ENCODE results near the gene MIA2. TPM values are rescaled to one million over a fixed set of nuclear protein-coding genes. Genes with fewer than 3 reads are reported as not detected.
"Not testable (repeated sequence)": the region's sequence is repeated elsewhere in the genome, so short reads cannot be mapped to it uniquely, and the experiment has no call there.

The MIA2 gene
- total RNA-seq, 1 donor from 2014 or later: 23.5 TPM

DNA sequence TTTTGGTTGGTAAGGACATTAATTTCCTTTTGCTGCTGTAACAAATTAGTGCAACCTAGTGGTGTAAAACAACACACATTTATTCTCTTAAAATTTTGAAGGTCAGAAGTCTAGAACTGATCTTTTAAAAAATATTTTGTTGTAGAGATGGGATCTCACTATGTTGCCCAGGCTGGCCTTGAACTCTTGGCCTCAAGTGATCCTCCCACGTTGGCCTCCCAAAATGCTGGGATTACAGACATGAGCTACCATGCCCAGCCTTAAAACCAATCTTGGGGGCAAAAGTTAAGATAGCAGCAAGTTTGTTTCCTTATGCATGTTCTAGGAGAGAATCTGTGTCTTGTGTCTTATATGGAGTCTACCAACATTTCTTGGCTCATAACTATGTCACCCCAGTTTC is 55.8 kb downstream of the MIA2 start:
- DNase-seq (ENCODE audit: extremely low spot score, unreplicated experiment): no peak
- Mint-ChIP-seq H3K4me1 (ENCODE audit: unreplicated experiment) (no peaks in the 10 kb centered on the region), H3K4me3 (no peak overlapping the region), H3K27ac (no peak overlapping the region), H3K9me3 (no peaks in the 10 kb centered on the region), H3K36me3 (peaks cover 13% of the 10 kb centered on the region), H3K27me3 (no peaks in the 10 kb centered on the region)
- TF ChIP-seq, protein P1, sequence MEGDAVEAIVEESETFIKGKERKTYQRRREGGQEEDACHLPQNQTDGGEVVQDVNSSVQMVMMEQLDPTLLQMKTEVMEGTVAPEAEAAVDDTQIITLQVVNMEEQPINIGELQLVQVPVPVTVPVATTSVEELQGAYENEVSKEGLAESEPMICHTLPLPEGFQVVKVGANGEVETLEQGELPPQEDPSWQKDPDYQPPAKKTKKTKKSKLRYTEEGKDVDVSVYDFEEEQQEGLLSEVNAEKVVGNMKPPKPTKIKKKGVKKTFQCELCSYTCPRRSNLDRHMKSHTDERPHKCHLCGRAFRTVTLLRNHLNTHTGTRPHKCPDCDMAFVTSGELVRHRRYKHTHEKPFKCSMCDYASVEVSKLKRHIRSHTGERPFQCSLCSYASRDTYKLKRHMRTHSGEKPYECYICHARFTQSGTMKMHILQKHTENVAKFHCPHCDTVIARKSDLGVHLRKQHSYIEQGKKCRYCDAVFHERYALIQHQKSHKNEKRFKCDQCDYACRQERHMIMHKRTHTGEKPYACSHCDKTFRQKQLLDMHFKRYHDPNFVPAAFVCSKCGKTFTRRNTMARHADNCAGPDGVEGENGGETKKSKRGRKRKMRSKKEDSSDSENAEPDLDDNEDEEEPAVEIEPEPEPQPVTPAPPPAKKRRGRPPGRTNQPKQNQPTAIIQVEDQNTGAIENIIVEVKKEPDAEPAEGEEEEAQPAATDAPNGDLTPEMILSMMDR (conservative IDR thresholded peaks at IDR 0.05): no peak

DNA sequence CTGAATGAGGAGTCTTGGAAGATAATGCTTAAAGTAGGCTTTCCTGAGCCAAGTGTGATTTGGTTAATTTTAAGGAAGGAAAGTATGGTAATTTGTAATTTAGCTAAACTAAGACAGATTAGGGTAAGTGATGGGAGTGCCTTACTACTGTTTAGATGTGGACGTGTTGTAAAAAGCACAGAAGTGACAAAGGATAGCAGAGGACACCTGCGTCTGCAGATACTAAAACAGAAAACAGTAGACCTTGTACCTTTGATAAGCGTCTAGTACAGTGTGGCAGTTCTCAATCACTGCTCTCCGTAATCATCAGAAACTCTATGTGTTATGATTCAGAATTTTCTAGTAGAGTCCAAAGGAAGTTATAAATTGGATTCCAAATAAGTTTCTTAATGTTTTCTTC is 58.0 kb downstream of the MIA2 start:
- no peaks in the 10 kb centered on the region for H3K4me1 Mint-ChIP-seq (ENCODE audit: unreplicated experiment)
- no peaks in the 10 kb centered on the region for H3K9me3 Mint-ChIP-seq
- H3K27me3 Mint-ChIP-seq: no peaks in the 10 kb centered on the region
- TF ChIP-seq, protein P1 (conservative IDR thresholded peaks at IDR 0.05): no peak
- H3K36me3 Mint-ChIP-seq: peaks cover 16% of the 10 kb centered on the region
- H3K4me3 Mint-ChIP-seq: no peak overlapping the region
- no peak for DNase-seq (ENCODE audit: extremely low spot score, unreplicated experiment)
- H3K27ac Mint-ChIP-seq: no peak overlapping the region

DNA sequence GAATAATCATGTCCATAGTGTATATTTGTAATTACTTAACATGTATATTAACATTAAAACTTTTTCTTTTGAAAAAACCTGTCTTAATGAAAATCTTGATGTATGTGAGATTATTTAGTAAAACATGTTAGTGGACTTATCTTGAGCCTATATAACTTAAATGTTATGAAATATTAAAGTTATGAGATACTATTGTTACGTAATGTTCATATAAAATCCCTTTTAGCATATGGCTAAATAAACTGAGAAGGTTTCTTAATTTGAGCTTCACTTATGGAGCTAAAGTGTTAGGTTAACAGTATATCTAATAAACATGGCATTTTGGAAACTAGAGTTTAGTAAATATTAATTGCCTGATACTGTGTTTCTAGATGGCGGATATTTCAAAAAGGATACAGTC is 59.9 kb downstream of the MIA2 start:
- H3K9me3 Mint-ChIP-seq: no peaks in the 10 kb centered on the region
- no peak for DNase-seq (ENCODE audit: extremely low spot score, unreplicated experiment)
- H3K27ac Mint-ChIP-seq: no peak overlapping the region
- TF ChIP-seq, protein P1 (conservative IDR thresholded peaks at IDR 0.05): no peak
- no peaks in the 10 kb centered on the region for H3K27me3 Mint-ChIP-seq
- H3K4me1 Mint-ChIP-seq (ENCODE audit: unreplicated experiment): no peaks in the 10 kb centered on the region
- peaks cover 18% of the 10 kb centered on the region for H3K36me3 Mint-ChIP-seq
- H3K4me3 Mint-ChIP-seq: no peak overlapping the region

DNA sequence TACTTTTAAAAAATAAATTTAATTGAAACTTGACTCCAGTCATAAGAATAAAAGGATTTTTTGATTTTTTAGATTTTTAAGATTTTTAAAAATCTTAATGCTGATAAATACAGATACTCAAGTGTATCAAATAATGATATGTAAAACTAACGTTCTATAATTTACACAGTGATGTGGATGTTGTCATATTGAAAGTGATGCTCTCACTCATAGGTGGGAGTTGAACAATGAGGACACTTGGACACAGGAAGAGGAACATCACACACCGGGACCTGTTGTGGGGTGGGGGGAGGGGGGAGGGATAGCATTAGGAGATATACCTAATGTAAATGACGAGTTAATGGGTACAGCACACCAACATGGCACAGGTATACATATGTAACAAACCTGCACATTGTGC is 66.7 kb downstream of the MIA2 start:
- not testable (repeated sequence) for DNase-seq (ENCODE audit: extremely low spot score, unreplicated experiment); H3K27me3 Mint-ChIP-seq; H3K4me3 Mint-ChIP-seq; H3K27ac Mint-ChIP-seq; H3K9me3 Mint-ChIP-seq; H3K4me1 Mint-ChIP-seq (ENCODE audit: unreplicated experiment)
- peaks cover 26% of the 10 kb centered on the region for H3K36me3 Mint-ChIP-seq

DNA sequence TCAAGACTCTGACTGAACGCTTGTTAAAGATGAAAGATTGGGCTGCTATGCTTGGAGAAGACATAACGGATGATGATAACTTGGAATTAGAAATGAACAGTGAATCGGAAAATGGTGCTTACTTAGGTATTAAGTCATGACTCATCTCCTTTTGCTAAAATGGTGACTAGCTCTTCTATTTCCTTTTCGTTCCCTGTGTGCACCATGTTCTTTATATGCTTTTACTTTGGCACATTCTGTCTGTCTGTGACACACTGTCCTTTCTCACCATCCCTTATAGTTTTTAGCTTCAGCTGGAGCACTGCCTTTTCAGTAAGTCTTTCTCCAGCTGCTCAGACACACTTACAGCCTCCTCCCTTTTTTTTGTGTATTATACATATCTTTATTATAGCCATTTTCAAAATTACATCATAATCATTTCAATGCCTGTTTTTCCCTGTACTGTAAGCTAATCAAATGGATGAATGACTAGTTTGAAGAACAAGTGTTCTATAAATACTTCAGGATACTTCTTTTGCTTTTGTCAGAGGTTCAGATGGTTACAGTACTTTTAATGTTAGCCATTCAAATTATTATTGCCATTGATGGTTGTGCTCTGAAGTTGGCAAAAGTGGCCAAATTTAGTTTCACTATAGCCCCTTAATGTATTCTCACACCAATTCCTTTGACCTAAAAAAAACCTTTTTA is 68.6 kb downstream of the MIA2 start:
- H3K27me3 Mint-ChIP-seq: no peaks in the 10 kb centered on the region

DNA sequence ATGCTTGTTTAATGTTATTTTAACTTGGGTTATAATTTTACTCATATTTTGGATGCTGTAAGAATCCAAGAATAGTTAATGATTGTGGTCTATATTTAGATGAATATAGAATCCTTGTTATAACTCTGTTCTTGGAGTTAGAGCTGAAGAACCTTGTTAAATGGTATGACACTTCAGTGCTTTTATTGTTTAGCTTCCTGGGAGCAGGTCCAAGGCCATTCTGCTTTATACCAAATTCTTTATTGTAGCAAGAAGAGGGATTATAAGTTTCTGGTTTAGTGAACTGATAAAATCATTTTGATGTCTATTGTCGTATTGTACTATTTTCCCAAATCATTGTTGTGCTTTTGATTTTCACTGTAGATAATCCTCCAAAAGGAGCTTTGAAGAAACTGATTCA is 69.4 kb downstream of the MIA2 start:
- no peak overlapping the region for H3K4me3 Mint-ChIP-seq
- no peaks in the 10 kb centered on the region for H3K9me3 Mint-ChIP-seq
- no peak for DNase-seq (ENCODE audit: extremely low spot score, unreplicated experiment)
- no peaks in the 10 kb centered on the region for H3K27me3 Mint-ChIP-seq
- H3K36me3 Mint-ChIP-seq: peaks cover 29% of the 10 kb centered on the region
- H3K4me1 Mint-ChIP-seq (ENCODE audit: unreplicated experiment): no peaks in the 10 kb centered on the region
- TF ChIP-seq, protein P1 (conservative IDR thresholded peaks at IDR 0.05): no peak
- H3K27ac Mint-ChIP-seq: no peak overlapping the region

More for the DNA sequence above, 68.6 kb downstream of the MIA2 start:
- no peak for DNase-seq (ENCODE audit: extremely low spot score, unreplicated experiment)
- Mint-ChIP-seq H3K4me1 (ENCODE audit: unreplicated experiment) (no peaks in the 10 kb centered on the region), H3K27ac (no peak overlapping the region), H3K36me3 (peaks cover 32% of the 10 kb centered on the region), H3K4me3 (no peak overlapping the region), H3K9me3 (no peaks in the 10 kb centered on the region)
- TF ChIP-seq, protein P1 (conservative IDR thresholded peaks at IDR 0.05): no peak

All from type B pancreatic cell (in vitro differentiated cells).